NCI-H748 (cell line): ENCODE data around the gene SORL1.

Source experiments
- DNase-seq: peaks from one replicate; lab custom pipeline; 2025; ENCODE audit not compliant: unreplicated experiment; lab: John Stamatoyannopoulos, UW

SORL1 gene

GRCh38 chr11:121681550-121682268 is 229.6 kb downstream of the SORL1 start:
- DNase-seq, result no peak
